Measurements from ENCODE around the gene GMPPB.

GMPPB gene

DNA sequence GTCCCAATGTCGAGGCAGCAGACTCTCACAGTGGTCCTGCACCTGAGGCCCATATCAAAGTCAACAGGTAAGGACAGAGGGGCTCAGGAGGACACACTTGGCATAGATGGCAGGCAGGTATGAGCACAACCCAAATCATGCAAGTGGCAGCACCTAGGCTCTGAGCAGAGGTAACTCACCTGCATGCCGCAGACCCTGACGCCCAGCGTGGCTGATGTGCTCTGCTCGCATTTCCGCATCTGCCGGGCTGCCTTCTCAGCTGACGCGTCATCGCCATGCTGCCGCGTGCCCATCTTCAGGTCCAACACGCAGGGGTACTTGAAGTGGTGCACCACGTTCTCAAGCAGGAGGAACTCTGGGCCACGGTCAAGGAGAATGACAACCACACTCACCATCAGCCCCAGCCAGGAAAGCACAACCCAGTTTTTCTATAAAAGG, 4.2 kb upstream of the GMPPB start:
- DNase-seq, result no peak

DNA sequence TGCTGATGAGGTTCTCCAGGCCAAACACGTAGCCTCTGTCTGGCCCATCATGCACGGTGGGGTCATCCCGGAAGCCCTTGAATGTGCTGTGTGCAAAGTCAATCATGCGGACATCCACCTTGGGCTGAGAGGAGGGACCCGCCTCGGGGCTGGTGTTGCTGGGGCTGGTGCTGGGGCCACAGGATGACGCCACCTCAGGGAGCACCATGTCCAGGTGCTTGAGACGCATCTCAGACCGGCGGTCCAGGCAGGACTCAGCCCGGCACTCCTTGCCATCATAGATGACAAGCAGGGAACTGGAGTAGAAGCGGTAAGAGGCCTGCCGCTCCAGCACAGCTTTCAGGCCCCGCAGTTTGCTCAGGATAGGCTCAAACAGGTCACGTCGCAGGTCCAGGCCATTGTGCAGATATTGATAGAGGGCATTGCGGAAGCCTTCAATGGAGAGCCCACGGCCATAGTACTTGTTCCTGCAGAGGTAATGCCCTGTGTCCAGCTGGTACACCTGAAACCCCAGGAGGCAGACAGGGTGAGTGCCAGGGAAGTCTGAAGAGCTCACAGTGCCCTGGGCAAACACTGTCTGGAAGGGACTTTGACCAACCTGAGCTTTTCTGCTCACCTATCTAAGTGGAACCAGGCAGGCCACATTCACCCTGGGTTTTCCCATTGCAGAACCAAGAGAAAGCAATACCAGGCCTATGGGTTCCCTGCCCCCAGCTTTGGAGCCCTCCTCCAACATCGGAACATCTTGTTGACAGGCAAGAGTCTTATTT, 3.6 kb upstream of the GMPPB start:
- no peak for DNase-seq

DNA sequence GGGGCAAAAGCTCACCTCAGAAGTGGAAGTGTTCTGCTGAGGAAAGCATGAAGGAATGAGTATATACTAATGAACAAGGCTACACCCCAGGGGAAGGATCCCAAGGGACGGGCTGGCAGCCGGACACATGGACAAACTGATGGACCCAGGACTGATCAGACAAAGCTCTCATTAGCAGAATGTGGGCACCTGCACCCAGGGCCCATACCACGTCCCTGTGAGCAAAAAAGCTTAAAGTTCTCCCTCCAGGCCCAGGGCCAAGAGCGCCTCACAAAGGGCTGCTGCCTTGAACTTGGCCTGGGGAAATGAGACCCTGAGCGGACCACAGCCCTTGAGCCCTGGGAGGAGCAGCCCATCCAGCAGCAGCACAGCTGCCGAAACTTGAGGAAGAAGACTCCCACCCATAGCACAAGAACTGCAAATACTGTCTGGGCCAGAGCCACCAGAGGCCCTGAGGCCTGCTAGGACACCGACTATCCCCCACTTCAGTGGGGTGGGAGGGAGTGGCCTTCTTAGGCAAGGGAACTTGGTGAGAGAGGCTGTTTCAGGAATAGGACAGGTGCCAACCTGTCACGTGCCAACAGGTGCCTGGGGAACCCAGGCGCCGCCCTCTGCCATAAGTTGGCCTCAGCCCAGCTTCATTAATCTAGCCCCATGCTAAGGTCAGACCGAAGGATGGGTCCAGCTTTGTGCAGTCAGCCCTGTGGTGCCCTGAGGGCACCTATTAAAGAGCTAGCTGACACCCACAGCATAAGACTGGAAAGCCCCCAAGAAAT, 2.3 kb upstream of the GMPPB start:
- DNase-seq, result no peak

DNA sequence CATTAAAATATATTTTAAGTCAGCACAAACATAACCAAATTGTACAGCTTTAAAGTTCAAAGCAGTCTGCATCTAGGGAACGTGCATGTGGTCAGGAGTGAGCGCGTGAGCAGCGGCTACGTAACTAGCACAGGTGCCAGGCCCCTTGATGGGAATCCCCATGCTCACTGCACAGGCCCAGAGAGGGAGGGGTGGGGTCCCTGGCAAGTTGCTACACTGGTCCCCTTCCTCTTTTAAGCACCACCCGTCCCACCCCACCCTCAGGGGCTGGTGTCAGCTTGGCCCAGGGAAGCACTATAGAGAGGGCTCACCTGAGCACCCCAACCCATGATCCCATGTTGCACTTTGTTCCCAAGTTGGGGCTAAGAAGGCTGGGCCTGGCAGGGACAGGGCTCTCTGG, 835 bp upstream of the GMPPB start:
- DNase-seq, result no peak

DNA sequence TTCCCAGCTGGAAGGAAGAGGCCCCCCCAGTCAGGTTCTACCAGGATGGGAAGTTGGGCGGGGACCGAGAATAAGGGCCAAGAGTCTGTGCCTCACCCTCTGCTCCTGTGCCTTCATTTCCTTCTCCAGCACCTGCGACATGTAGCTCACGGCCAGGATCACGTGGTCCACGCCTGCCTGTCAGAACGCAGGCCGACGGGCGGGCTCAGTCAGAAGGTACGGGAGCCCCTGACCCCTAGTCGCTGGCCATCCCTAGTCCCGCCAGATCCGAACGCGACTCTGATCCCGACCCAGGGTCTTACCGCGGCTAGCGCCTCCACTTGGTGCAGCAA, 489 bp downstream of the GMPPB start:
- no peak for DNase-seq

DNA sequence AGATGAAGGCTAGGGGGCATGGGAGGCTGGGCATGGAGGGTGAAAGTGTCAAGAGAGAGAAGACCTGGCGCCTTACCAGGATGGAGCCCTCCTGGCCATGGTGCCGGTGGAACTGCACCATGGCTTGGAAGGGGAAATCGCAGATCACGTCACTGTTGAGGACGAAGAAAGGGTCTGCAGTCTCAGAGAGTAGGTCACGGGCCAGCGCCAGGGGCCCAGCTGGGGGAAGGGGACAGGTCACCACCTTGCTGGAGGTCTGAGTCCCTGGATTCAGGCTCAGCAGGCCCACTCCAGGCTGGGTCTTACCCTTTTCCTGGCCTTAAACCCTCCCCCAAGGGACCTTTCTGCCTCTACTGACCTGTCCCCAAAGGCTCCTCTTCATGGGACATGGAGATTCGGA, 855 bp downstream of the GMPPB start:
- no peak for DNase-seq

DNA sequence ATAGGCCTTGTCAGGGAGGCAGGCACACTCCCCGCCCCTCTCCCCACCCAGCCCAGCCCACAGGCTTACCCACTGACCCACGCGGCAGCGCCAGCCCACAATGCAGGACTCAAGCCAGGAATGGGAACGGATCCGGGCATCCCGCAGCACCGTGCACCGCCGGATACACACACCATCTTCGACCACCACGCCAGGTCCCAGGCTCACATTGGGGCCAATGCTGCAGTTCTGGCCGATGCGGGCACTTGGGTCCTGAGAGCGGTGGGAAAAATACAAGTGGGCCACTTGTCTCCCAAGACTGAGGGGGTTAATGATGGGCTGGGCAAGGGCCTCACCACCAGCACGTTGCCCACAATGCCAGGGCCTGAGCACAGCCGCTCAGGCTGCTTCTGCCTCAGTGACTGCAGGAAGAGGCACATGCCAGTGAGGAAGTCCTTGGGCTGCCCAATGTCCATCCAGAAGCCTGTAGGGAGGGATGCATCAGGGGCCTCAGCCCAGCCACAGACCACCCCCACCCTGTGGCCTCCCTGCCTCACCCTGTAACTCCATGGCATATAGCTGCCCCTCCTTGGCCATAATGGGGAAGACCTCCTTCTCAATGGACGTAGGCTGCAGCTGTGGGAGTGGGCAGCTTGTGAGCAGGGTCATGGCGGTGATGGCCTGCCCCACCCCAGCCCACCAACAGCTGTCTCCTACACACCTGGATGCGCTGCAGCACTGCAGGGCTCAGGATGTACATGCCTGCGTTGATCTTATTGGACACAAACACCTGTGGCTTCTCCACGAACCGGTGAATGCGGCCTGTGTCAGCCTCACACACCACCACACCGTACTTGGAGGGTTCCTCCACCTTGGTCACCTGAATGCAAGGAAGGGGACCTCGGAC, 1.6 kb downstream of the GMPPB start:
- no peak for DNase-seq

DNA sequence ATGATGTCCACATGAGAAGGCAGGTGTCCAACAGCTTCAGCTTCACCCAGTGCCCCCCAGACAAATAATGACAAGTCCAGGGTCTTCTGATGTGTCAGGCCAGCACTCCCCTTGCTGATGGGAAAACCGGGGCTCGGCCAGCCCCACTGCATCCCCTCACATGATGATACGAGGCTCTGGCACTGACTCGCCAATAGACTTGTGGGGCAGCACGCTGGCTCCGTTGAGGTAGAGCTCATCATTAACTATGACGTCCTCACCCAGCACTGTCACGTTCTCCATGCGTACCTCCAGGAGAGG, 2.2 kb downstream of the GMPPB start:
- no peak for DNase-seq

DNA sequence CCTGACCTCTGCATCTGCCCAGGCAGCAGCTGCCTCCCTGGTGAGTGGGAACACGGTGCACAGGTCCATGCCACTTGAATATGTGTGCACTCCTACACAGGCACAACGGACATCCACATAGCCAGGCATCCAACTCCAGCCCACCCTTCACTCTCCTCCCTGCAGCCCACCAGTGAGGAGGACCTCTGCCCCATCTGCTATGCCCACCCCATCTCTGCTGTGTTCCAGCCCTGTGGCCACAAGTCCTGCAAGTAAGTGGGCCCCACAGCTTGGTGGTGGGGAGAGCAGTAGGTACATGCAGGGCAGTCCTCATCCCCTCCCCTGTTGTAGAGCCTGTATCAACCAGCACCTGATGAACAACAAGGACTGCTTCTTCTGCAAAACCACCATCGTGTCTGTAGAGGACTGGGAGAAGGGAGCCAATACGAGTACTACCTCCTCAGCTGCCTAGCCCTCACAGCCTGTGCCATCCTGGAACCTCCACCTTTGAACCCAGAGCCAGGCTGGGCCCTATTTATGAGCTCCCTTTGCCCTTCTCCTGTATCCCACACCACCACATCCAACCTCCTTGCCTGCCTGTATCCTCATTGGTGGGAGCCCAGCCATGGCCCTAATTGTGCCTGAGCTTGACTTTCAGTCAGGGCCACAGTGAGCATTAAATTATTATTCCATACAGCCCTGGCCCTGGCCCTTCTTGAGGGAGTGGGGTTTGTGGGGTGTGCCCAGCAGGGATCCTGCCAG, 2.7 kb downstream of the GMPPB start:
- no peak for DNase-seq

DNA sequence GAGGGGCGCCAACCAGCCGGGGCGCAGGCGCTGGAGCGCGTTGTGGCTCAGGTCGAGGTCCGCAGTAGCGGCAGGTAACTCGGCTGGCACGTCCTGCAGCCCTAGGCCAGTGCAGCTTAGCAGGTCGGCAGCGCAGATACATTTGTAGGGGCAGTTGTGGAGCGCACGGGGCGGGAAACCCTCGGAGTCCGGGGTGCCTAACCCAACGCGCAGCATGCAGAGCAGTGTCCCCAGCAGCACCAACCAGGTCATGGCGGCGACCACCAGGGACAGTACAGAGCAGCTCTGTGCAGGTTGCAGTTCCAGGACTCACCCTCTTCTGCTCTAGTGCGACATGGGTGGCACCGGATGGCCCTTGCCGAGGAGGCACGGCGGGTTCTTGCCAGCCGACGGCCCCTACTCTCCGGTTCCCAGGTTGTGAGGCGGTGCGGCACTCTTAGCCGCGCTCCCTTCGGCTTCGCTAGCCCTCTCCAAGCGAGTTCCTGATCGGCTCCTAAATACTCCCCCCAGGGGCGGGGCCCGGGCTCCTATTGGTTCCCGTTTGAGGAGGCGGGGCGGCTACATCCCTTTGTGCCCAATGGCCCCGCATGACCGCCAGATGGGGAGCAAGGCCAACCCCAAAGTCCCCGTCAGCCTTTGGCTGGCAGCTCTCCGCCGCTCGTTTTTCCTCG, 4.4 kb downstream of the GMPPB start, which contains the start of gene AMIGO3:
Gene AMIGO3, minus strand, starts transcription at position 471 of the 671 bp plus-strand sequence. Its CDS starts 219 bp downstream, at position 252.
- no peak for DNase-seq

DNA sequence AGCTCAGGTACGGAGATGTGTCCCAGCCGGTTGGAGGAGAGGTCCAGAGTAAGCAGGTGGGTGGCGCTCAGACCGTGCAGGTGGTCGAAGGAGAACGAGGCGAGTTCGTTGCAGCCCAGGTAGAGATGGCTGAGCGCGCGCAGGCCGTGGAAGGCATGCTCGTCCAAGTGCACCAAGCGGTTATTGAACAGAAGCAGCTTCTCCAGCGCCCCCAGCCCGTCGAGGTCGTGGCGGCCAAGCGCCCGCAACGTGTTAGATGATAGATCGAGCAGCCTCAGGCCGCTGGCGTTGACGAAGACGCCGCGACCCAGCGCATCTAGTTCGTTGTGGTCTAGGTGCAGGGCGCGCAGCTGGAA, 4.9 kb downstream of the GMPPB start:
- no peak for DNase-seq

DNA sequence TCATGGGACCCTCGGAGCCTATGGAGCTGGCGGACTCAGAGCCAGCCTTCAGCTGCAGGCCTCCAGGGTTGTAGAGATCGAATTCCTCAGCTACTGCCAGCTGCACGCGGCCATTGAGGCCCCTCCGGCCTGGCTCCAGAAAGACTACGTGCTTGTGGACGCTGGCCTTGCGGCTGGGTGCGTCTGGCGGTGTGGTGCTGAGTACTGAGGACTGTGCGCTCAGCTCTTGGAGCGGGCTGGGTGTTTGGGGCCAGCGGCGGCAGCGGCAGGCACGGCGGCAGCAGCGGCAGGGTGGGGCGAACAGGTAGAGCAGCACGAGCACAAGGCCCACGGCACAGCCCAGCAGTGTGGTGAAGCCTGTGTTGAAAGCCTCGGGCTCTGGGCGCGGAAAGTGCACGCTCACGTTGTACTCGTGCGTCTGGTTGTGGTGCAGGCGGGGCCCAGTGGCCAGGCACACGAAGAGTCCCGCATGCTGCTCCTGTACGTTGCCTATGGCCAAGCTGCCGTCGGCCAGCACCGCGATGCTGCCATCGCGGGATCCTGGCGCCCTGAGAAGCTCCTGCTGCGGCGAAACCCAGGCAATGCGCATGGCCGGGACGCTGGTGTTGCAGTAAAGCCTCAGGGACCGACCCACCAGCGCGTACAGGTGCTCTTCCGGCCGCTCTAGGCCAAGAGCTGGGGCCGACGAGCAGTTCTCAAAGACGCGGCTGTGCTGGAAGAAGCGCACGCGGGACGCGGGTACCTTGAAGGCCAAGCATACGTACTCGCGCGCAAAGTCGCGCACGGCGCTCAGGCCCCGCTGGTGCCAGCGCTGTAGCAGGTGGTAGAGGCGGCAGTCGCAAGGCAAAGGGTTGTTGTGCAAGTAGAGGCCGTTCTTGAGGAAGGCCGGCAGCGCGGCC, 5.5 kb downstream of the GMPPB start:
- DNase-seq, result no peak

DNA sequence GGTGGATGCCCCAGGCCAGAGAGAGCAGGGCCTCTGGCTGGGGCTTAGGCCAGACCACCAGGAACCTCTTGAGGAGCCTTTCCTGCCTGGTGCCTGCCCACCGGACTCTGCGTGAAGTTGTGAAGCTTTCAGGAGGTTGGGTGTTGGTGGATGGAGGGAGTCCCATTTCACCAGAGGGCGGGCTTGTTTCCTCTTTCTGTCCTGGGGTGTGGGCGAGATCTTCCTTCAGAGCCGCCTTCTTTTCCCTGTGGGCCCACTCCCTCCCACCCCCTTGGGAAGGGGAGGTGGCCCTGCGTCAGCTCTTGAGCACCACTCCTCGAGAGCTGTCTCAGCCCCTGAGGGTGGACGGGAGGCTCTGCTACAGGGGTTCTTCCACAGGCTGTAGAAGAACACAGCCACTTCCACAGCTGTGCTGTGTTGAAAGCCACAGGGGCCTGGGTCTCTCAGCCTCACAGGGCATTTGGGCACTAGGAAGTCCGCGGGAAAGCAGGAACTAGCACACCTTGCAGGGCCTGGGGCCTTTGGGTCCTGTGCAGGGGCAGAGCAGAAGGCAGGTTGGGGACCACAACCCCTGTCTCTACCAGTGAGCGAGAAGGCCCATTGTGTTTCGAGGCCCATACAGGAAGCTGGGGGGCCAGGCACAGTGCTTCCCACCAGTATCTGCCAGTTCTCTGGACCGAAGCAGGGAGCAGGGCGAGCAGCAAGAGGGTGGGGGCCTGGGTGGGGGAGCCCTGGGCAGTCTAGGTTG, 6.4 kb downstream of the GMPPB start:
- DNase-seq, result no peak

DNA sequence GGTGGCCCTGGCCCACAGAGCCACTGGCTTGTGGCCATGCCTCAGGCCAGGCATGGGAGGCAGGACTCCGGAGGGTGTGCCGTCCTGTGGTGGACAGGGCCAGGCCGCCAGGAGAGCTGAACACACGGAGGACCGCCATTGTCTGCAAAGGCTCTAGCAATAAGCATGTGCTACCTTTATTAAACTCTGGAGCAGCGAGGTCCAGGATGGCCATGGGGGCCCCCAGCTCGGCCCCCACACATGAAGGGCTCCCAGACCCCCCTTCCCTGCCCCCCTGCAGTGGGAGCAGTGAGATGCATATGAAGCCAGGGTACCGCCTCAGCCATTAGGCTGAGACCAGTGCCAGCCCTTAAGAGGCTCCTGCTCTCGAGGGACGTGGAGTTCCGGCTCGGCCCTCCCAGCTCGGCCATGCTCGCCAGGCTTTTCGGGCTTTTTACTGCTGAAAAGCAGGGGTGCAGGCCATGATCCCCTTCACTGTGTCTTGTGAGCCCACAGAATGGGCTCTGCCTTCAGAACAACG, 7.0 kb downstream of the GMPPB start:
- DNase-seq, result no peak

DNA sequence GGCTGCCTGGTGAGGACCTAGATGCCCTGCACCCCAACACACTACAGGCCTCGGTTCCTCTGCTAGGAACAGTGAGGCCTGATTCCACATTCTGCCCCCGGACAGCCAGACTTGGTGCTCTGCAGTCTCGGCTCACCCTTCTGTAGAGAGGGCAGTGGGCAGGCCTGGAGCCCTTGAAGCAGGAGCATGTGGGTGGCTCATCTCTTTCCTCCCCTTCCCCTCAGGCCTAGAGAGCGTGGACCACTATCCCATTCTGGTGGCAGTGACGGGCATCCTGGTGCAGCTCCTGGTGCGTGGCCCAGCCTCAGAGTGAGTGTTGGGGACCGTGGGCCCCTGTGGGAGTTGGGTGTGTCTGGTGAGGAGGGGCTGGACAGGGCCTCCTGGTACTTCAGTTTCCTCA, 7.6 kb downstream of the GMPPB start:
- DNase-seq, result no peak

DNA sequence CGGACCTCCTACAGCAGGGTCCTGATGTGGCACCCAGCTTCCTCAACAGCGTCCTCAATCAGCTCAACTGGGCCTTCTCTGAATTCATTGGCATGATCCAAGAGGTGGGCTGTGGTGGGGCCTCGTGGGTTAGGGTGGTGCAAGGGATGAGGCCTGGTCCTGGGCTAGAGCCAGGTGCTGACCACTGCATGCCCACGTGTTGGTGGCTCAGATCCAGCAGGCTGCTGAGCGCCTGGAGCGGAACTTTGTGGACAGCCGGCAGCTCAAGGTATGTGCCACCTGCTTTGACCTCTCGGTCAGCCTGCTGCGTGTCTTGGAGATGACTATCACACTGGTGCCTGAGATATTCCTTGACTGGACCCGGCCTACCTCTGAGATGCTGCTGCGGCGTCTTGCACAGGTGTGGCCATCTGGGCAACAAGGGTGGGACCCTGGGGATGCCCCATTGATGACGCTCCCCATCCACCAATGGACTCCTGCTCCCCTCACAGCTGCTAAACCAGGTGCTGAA, 8.1 kb downstream of the GMPPB start:
- no peak for DNase-seq

DNA sequence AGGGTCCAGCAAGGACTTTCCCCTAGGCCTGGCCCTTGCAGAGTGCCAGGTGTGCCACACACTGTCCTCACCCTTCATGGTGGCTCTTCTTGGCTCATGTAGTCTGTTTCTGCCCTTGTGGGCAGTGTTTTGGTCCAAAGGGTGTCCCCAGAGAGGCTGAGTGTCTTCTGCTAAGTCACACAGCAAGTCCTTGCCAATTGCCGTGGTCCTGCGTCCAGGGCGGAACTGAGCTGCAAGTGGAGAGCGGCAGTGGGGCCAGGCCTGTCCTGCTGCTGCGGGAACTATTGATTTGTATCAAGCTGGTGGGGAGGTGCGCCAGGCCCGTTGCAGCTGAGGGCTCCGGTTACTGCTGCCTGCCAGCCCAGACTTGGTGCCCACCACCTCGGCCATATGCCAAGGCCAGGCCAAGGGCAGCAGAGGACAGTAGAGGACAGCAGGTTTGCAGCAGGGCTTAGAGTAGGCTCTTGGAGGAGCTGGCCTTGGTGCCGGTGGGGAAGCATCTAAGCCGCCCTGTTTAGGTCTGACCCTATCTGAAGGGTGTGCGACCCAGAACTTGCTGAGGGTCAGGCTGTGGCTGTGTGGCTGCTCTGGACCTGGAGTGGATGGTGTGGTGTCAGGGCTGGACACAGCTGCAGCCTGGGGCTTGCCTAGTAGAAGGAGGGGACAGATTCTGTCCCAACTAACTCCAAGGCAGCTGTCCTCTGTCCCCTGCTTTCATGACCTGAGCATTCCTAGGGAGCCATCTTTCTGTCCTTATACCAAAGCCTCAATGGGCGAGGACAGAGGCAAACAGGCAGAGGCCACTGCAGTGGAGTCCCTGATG, 8.8 kb downstream of the GMPPB start:
- no peak for DNase-seq

DNA sequence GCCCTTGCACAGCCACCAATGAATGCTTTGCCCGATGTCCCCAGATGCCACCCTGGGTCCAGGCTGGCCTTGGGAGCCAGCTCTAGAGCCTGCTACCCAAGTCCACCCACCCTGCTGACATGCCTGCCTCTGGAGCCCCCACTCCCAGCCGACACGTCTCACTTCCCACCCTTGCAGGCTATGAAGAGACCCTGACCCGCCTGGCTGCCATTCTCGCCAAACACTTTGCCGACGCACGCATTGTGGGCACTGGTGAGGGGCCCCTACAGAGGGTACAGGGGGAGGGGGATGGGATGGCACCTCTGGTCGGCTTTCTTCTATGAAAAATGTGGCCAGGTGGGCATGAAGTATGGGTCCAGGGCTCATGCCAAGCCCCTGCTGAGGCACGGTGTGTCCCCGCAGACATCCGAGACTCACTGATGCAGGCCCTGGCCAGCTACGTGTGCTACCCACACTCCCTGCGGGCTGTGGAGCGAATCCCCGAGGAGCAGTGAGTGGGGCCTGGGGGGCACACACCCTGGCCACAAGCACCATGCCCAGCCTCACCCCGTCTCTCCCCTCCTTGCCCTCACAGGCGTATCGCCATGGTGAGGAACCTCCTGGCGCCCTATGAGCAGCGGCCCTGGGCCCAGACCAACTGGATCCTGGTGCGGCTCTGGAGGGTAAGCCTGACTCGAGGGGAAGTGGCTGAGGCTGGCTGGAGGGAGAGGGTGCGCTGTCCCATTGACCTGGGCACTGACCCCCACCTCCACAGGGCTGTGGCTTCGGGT, 10.2 kb downstream of the GMPPB start:
- DNase-seq, result no peak

All from cortex of kidney (tissue), 1 donor.